NCI-H2227 (cell line): Measurements from ENCODE around the gene LRRC52.
A peak's percentile ranks its signal among the peaks of the same experiment; 100 is the strongest.
"Not testable (repeated sequence)": the region's sequence is repeated elsewhere in the genome, so short reads cannot be mapped to it uniquely, and the experiment has no call there.

Source experiments
- DNase-seq: peaks from one replicate; lab custom pipeline; 2025; ENCODE audit not compliant: unreplicated experiment; lab: John Stamatoyannopoulos, UW

LRRC52 gene

DNA sequence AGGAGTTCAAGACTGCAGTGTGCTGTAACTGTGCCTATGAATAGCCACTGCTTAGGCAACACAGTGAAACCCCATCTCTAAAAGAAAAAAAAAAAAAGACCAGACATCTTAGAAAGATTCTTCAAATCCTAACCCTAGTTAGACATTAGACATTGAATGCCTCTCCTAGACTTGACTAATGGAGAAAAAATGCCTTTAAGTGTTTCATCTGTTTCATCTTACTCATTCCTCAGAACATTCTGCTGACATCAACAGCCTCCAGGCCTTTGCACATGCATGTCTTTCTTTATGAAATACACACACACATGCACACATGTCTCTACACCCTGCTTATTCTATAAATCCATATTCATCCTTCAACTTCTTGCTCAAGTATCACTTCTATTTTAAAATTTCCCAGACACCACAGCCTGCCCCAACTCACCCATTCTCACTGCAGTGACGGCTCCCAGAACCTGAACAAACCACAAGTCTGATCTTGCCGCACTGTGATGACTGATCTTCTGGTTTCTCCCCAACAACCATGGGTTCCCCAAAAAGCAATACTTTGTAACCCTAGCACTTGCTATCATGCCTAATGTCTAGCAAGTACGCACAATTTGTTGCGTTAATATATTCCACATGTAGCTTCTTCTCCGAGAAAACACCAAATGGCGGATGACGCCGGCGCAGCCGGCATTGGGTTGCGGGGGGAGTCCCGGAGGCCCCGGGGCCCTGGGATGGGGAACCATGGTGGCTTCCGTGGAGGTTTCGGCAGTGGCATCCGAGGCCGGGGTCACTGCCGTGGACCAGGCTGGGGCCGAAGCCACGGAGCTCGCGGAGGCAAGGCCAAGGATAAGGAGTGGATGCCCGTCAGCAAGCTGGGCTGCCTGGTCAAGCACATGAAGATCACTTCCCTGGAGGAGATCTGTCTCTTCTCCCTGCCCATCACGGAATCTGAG is 37.4 kb downstream of the LRRC52 start:
- no peak for DNase-seq

DNA sequence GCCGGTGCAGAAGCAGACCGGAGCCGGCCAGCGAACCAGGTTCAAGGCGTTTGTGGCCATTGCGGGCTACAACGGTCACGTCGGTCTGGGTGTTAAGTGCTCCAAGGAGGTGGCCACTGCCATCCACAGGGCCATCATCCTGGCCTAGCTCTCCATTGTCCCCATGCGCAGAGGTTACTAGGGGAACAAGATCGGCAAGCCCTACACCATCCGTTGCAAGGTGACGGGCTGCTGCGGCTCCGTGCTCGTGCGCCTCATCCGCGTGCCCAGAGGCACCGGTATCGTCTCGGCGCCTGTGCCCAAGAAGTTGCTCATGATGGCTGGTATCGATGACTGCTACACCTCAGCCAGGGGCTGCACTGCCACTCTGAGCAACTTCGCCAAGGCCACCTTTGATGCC is 38.1 kb downstream of the LRRC52 start:
- DNase-seq: no peak

DNA sequence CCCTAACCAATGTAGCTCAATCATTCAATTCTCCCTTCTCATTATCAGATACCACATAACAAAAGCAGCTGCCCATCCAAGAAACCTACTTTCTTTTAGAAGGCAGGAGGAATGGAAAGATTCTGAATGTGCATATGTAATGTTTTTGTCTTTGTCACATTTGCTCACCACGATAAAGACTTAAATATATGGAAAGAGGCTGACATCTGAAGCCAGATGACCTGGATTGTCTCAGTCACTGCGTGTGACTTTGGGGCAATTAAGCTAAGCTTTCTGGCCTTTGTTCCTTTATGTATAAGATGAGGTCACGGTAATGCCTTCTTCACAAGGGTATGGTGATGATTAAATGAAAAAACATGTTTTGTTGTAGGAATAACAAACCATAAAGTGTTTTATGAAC is 42.6 kb downstream of the LRRC52 start:
- no peak for DNase-seq

DNA sequence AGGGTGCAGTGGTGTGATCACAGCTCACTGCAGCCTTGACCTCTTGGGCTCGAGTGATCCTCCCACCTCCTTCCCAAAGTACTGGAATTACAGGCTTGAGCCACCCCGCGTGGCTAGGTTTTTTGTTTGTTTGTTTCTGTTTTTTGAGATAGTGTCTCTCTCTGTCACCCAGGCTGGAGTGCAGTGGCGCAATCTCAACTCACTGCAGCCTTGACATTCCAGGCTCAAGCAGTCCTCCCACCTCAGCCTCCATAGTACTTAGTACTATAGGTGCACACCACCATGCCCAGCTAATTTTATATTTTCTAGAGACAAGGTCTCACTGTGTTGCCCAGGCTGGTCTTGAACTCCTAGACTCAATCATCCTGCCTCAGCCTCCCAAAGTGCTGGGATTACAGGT is 47.6 kb downstream of the LRRC52 start:
- DNase-seq: not testable (repeated sequence)

DNA sequence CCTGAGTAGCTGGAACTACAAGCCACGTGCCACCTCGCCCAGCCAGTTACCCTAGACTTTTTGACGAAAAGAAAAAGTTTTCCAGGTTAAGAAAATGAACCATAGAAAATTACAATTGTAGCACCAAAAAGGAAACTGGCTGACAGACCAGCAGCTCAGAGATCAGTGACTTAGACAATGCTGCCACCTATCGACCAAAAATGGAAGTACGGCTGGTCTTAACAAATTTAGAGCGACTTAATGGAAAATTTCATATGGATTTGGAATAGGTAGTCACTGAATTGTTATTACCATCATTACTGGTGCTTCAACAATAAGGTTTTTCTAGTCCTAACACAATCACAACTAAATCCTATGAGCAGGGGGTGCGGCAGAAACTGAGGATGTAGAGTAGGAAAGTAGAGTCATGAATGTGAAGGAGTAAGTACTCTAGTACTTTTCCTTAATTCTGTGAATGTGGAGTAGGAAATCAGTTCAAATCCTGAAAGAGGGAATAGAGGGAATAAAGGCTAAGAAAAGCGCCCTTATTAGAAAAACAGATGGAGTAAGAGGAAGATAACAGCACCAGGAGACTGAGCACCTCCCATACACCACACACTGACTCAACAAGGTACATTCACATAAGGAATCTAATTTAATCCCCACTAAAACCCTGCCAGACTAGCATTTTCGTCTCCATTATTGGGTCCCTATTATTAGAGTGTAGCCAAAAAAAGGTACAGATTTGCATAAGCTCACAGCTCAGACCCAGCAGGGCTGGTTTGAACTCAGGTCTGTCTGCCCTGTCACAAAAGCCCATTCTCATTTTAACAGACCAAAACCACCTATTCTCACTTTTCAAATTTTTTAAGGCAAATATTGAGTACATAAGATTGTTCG is 49.4 kb downstream of the LRRC52 start:
- DNase-seq: peak; percentile 85

DNA sequence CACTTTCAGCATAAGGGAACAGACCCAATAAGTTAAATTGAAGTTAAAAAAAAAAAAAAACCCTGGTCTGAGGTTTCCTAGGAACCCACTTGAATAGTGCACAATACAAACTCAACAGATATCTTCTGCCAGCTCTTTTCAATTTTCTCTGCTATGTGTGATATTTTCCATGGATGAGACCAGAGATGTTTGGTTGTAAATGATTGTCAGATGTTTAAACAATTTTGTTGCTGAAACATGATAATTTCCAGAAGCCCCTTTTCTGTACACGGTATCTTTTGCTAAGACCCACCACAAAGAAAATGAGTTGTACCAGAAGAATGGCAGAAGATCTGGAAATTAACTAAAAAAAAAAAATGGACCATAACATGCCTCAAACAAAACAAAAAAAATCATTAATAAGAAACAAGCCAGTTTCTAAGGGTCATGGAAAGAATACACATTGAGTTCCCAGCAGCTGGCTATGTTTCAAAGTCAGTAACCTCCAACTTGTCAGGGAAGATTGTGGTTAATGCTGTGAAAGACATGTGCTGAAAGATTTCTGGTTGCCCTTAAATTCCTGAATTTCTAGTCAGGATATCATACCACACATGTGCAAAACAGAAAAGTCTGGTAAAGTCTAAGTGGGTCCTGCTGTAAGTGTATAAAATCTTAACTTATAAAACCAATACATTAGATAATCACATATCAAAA is 51.6 kb downstream of the LRRC52 start:
- DNase-seq: no peak

DNA sequence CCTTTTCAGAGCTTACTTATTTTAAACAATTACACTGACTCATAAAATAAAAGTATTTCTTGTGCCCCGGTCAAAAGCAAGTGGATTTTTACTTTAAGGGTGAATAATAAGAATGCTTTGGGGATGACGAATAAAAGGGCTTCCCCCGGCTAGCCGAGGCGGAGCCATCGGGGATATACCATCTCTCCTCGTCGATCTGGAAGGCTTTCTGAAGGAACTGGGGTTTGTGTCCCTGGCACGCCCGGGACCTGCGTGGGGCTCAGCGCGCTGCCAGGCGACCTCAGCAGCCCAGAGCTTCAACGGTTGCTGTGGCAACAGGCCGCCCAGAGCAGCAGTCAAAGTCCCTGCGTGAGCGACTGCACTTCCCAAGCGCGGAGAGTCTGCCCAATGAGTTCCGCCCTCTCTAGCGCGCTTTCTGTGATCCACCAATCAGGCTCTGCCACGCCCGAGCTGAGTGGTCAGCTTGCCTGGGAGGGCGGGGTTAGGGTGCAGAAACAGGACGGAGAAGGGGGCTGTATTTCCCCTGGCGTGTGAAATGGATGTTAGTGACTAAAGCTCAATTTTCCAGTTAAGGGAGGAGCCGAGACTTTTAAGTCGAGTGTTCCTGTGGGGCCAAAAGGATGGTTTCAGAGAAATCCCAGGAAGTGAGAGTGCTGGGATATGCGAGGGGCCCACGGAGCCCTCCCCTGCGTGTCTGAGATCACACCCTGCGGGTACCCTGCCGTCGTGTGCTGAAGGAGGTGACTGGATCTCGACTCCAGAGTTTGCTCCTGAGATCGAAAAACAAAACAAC is 54.3 kb downstream of the LRRC52 start:
- DNase-seq: peak; percentile 98

DNA sequence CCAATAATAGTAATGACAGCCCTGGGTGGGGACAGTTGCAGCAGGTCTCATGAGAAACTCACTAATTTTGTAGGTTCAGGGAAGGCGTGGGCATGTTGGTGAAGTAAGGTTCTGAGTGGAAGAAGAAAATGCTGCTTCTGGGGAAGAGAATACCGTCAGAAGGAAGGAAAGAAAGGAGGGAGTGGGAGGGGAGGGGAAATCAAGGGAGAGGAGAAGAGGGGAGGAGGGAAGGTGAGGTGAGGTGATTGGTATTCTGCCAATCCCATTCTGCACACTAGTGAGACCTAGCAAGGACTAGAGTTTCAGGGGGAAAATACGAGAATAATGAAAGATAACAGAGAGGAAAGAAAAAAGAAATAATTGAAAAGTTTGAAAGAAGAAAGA is 54.9 kb downstream of the LRRC52 start:
- DNase-seq: no peak

DNA sequence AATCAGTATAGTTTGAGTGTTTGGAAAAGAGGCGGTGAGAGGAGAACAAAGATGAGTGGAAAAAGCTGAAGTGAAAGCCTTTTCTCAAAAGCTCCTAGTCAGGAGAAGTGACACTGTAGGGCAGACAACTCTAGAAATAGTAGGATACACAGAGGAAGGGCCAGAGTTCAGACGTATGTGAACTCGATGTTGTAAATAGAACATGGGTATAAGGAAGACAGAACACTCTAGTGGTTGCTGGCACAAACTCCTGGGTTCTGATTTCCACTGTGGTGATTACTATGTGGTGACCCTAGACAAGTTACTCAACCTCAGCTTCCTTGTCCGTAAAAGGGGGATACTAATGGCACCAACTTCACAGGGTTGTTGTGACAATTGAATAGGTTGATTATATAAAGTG is 57.0 kb downstream of the LRRC52 start:
- no peak for DNase-seq

DNA sequence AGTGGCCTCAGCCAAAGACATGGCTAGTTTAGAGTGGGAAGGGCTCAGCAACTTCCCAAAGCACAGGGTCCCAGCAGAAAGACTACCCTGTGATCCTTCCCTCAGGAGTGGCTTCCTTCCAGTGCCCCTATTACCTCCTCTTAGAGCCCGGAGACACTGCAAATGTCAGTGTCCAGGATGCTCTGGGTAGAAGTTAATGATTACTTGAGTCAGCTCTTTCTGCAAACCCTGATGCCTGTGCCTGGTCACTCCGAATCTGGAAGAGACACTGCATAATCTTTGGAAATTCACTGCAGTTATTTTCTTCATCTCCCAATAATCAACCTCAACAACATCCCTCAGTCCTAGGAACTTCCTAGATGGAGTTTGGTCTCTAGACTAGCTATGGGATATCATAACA is 60.0 kb downstream of the LRRC52 start:
- DNase-seq: no peak

DNA sequence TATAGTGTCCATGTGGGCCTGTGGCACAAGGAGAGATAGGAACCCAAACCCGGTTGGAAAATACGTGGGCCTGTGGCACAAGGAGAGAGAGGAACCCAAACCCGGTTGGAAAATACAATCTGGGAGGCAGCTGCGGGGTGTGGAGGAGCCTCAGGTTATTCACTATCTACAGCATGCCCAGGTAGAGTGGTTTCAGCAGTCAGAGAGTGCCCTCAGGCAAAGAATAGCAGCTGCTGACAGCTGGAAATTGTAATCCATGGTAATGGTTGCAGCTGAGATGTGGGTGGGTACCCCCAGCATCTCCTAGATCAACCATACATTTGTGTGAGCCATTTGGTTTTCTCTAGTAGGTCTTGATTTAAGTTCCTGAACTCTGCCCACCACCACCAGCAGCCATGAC is 61.4 kb downstream of the LRRC52 start:
- no peak for DNase-seq

DNA sequence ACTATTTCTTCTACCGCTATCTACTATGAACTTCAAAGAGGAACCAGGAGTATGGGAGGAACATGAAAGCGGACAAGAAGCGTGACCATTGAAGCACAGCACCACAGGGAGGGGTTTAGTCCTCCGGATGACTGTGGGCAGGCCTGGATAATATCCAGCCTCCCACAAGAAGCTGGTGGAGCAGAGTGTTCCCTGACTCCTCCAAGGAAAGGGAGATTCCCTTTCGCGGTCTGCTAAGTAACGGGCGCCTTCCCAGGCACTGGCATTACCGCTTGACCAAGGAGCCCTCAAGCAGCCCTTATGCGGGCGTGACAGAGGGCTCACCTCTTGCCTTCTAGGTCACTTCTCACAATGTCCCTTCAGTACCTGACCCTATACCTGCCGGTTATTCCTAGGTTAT is 62.9 kb downstream of the LRRC52 start:
- DNase-seq: not testable (repeated sequence)

DNA sequence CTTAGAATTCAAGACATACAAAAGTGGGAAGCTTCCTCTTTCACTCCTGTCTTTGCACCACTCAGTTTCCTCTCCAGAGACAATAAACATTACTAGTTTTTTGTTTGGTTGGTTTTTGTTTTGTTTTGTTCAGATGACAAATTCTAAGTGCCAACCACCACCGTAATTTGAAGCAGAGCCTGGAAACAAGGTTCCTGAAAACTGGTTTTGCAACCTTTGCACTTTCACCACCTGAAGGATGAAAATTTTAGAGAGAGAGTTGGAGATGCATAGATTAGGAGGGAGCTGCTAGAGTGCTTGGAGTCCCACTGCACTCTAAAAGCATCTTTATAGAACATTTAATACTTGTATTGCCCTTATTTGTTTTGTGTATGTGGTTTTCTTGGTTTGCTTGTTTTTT is 67.1 kb downstream of the LRRC52 start:
- no peak for DNase-seq

DNA sequence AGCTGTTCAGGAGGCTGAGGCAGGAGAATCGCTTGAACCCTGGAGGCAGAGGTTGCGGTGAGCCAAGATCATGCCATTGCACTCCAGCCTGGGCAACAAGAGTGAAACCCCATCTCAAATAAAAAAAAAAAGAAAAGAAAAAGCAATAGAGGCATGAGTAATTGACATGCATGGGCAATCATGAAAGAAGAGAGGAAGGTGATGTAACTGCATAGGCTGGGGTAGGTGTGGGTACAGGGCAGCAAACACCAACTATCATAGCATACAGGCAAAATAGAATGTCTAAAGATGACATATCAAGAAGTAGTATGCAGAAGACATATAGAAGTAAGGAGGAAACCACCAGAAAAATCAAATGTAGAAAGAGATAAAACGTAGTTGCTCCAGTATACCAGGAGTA is 68.3 kb downstream of the LRRC52 start:
- DNase-seq: no peak
